HG03469 (cell line): ENCODE data around the gene CREB5.

ENCODE experiments used
- ATAC-seq: cut with Tn5 transposase; IDR thresholded peaks from one replicate; pipeline ENCODE4 v1.9.1; 2021; ENCODE audit warnings: mild to moderate bottlenecking, moderate library complexity, moderate number of reproducible peaks; ENCODE audit not compliant: unreplicated experiment

CREB5 gene

GRCh38 chr7:28702171-28702570 lies 289.9 kb downstream of the CREB5 start:
- ATAC-seq, result no peak

- no peak for ATAC-seq
Measured at GRCh38 chr7:28703037-28703765, 290.9 kb downstream of the CREB5 start.

DNA sequence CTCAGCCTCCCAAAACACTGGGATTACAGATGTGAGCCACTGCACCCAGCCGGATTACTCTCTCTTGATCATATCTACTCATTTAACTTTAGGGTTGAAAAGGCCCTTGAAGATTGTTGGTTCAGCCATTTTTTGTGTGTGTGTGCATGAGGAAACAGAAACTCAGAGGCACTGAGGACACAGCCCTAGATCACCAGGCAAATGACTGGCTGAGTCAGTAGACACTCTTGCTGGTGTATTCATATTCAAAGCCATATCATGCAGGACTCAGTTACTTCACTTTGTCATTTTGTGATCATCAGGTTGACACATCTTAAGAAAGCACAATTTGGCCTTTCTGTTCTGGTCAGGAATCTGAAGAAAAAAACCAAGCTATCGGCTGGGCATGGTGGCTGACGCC lies 292.4 kb downstream of the CREB5 start:
- ATAC-seq, result no peak

GRCh38 chr7:28705350-28705749 lies 293.0 kb downstream of the CREB5 start:
- ATAC-seq, result peak; percentile 95

DNA sequence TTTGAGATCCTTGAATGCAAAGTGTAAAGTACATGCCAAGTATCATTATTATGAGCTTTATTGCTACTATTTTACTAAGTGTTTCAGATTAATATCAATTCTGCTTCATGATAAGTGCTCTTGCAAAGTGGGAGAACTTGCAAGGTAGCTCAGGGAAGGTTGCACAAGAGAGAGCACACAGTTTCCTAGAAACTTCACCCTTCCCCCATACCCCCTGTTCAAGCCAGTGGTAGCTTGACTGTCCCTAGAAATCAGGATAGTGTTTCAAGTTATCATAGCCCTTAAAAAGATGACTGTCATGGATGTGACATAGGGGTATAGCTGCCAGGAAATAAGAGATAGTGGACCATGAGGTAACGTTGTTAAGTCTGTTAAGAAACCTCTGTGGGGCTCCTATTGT lies 294.3 kb downstream of the CREB5 start:
- no peak for ATAC-seq

GRCh38 chr7:28707291-28707690 lies 295.0 kb downstream of the CREB5 start:
- ATAC-seq, result no peak

GRCh38 chr7:28708033-28708951 lies 296.0 kb downstream of the CREB5 start:
- ATAC-seq, result no peak

DNA sequence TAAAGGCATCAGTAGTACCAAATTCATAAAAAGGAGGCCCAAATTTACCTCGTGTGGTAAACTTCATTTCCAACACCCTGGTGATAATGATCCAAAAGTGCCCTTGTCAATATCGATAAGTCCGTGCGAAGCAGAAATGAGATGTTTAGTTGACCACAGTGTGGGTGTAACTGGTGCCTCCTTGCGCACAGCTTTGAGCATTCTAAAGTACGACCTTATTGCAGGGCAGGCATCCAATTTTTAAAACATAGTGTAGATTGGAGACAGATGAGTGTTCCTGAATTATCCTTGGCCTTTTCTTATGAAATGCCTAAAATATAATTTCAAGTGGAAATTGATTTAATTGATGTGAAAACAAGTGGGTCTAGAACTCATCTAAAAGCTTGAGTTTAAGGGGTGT lies 297.4 kb downstream of the CREB5 start:
- ATAC-seq, result no peak

- no peak for ATAC-seq
Measured at GRCh38 chr7:28711114-28711513, 298.8 kb downstream of the CREB5 start.

DNA sequence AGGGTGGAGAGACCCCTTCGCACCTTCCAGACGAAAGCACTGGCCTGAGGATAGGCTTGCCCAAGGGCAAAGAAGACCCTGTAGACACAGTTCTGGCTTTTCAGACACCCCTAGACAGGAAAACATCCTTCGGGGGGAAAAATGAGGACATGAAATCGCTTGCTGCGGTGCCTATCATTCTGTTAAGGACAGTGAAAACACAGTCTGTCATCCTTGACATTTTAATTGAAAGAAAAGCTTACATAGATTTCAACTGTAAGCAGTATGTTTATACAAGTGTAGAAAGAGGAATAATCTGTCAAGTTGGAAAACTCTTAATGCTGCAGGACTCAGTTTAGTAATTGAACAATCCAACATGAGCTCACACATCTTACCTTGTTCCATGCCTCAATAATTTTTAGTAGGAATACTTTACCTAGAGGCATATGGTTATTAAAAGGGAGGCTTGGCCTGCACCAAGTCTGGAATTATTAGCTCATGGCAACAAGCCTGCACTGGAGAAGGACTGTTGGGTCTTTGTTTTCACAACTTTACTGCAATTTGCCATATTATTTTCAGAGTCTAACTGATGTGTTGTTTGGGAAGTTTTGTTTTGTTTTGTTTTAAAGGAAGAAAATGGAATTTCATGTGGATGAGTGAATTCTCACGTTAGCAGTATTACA lies 302.3 kb downstream of the CREB5 start:
- no peak for ATAC-seq

GRCh38 chr7:28717445-28718054 lies 305.2 kb downstream of the CREB5 start:
- ATAC-seq, result no peak

DNA sequence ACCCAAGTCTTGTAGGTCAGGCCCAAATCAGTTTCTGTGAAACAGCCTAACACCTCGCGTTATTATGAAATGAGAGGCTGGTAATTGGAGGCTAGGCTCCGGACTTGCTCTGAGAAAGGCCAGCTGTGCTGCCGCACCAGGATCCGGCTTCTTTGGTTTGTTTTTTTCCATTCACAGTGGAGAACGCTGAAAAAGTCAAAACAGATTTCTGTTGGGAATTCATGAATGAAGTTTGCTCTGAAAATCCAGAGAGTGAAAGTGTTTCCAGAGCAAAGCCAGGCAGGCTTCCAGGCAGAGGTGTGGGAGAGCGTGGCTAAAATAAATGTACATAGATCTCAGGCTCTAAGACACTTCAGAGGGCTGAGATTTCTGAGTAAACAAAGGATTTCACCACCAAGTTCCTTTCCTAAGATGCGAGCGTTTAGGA lies 305.8 kb downstream of the CREB5 start:
- ATAC-seq, result no peak

DNA sequence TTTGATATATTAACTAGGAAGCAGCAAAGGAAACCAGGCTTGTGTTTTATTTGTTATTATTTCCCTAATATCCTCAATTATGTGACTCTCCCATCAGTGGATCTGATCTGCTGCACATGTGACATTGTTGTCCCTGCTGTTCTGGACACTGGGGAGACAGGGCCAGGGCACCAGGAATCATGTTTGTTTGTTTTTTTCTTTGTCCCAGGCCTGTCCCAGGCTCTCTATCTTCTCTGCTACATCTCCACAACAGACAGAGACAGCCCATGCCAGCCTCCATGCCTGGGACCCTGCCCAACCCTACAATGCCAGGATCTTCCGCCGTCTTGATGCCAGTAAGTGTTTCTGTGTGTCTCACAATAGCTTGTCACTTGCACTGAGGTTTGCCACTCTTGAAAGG lies 306.2 kb downstream of the CREB5 start:
- no peak for ATAC-seq

GRCh38 chr7:28722684-28723083 lies 310.4 kb downstream of the CREB5 start:
- no peak for ATAC-seq

GRCh38 chr7:28723336-28723735 lies 311.0 kb downstream of the CREB5 start:
- no peak for ATAC-seq

DNA sequence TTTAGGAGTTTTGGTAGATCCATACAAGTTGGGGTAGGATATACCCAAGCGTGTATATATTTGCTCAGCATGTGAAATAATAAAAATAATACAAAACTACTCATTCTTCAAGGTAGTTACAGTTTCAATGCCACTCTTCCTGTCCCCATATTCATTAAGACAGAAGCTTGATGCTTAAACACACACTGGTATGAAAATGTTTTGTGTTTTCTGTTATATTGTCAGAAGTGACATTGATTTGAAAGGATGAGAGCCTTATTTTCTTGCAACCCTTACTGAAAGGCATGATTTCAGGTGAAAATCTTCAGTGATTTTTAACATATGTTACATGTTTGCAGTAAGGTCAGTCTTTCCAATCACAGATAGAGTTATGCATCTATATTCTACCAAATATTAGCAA lies 312.2 kb downstream of the CREB5 start:
- no peak for ATAC-seq

DNA sequence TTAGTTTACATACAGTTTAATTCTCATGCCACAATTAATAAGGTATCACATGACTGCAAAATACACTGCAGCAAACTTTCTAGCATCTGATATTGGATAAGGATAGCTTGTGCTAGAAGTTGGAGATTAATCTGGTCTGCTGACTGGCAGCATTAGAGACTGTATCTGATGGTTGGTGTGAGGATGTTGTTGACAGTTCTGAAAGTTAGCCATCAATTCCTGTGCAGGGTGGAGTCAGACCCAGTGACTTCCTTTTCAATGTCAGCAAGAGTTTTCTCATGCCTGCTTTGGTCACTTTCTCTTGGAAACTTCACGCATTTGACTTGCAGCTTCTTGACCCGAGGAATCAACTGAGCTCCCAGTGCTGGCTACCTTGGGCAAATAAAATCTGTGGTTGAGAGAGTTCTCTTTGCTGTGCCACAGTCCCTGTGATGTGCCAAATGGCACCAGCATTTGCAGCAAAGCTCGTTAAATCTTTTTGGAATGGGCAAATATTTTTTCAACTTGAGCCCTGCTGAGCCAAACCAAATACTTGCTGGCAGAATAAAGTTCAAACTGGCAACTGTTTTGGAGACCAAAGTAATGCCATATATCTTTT lies 312.8 kb downstream of the CREB5 start:
- ATAC-seq, result no peak

DNA sequence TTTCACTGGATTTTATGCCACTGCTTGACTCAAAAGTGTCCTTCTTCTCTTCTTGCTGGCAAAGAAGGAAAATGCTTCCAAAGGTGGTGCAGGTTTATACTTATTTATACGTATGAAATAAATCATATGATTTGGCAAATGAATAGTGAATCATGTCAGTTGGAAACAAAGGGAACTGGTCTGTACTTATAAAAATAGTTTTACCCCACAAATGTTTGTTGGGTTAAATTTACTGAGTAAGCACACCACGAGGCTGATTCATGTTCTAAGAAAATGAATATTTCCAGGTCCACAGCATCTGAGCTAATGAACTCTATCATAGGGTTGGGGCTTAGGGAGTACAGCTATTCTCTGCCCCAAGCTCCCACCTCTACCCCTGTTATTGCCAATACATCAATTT lies 313.6 kb downstream of the CREB5 start:
- ATAC-seq, result no peak

DNA sequence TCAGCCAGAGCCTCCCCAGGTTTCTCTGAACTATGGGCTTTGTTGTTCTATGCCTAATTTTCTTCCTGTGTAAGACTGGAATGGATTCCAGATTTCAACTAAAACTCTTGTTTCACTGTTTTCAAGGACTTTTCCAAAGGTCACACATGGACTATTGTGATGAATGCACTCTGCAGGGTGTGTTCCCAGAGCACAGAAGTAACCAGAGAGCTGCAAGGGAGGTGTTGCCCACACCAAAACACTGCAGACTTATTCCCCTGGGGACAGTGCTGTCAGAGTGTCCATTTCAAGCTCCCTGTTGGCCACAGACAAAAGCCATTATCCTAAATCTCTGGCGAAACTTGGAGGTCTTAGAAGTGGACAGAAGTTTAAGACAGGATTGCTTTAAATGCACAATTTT lies 314.2 kb downstream of the CREB5 start:
- no peak for ATAC-seq

- no peak for ATAC-seq
Measured at GRCh38 chr7:28729281-28729680, 317.0 kb downstream of the CREB5 start.

DNA sequence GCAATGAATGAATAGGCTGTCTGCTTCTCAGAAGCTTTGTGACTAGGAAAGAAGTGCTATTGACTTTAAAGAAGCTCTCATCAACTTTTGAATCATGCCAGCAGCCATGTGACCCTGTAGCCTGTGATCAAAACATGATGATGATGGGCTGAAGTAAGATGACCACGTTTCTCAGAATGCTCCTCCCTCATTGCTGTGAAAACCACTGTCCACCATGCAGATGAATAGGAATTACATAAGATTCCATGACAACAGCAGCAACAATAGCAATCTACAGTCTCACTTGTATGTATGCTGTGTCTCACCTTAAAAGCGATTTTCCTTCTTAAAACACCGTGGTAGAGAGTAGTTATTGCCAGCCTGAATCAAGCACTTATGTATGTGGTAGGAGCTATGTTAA lies 317.4 kb downstream of the CREB5 start:
- ATAC-seq, result no peak
